ENCODE results near the gene SMG6.

DNA sequence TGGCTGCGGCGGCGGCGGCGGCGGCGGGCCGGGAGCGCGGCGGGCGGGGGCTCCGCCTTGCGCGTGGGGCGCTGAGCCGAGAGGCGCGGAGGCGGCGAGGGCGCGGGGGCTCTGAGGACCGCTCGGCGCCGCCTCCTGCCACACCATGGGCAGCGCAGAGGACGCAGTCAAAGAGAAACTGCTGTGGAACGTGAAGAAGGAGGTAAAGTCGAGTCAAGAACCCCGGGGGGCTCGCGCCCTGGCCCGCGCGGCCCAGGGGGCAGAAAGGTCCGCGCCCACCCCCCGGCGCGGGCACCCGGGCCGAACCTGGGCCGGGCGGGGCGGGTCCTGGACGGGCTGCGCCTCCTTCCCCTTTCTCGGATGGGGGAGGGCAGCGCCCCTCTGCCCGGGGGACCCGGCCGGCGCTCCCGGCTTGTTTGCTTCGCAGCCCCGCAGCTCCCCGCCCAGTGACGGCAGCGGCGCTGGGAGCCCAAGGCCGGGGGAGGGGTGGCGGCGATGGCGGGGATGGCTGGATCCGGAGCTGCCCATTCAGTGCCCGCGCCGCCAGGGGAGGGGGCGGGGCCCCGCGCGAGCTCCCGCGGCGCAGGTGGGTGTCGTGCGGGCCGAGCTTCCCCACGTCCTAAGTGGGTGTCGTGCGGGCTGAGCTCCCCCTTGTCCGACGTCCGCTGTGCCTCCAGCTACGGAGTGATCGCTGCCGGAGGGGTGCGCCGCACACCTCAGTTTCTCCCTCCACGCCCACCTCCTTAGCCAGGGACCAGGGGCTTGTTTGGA lies 34.1 kb upstream of the SMG6 start:
- no peak for TF ChIP-seq EZH2phosphoT487 (conservative IDR thresholded peaks at IDR 0.05; ENCODE audit: low read length)
- TF ChIP-seq, protein P1, sequence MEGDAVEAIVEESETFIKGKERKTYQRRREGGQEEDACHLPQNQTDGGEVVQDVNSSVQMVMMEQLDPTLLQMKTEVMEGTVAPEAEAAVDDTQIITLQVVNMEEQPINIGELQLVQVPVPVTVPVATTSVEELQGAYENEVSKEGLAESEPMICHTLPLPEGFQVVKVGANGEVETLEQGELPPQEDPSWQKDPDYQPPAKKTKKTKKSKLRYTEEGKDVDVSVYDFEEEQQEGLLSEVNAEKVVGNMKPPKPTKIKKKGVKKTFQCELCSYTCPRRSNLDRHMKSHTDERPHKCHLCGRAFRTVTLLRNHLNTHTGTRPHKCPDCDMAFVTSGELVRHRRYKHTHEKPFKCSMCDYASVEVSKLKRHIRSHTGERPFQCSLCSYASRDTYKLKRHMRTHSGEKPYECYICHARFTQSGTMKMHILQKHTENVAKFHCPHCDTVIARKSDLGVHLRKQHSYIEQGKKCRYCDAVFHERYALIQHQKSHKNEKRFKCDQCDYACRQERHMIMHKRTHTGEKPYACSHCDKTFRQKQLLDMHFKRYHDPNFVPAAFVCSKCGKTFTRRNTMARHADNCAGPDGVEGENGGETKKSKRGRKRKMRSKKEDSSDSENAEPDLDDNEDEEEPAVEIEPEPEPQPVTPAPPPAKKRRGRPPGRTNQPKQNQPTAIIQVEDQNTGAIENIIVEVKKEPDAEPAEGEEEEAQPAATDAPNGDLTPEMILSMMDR (IDR thresholded peaks at IDR 0.05; ENCODE audit: insufficient read depth, low read length, poor library complexity, severe bottlenecking), result no peak
